Gastrocnemius medialis (tissue), 4 donors: Measurements from ENCODE around the gene PRRT3.

Source experiments
- CTCF ChIP-seq, 5 experiments: fragments of 450-650 bp in 3 of 5; fragments of 200-600 bp in 2 of 5; sonication (generic) in 2 of 5; IDR thresholded peaks in 4 of 5; conservative IDR thresholded peaks in 1 of 5; 1 replicate in 4 of 5; 2 replicates in 1 of 5; pipeline ENCODE4 v1.5.1; 2016 to 2019; ENCODE audit warnings: antibody characterized with exemption in 5 of 5, mild to moderate bottlenecking in 3 of 5, moderate library complexity in 3 of 5
- POLR2A ChIP-seq, 2 donors: fragments of 450-650 bp; IDR thresholded peaks; one replicate each; pipeline ENCODE4 v1.6.1; 2017; ENCODE audit warnings: antibody characterized with exemption in 2 of 2, mild to moderate bottlenecking in 2 of 2, moderate library complexity in 2 of 2

DNA sequence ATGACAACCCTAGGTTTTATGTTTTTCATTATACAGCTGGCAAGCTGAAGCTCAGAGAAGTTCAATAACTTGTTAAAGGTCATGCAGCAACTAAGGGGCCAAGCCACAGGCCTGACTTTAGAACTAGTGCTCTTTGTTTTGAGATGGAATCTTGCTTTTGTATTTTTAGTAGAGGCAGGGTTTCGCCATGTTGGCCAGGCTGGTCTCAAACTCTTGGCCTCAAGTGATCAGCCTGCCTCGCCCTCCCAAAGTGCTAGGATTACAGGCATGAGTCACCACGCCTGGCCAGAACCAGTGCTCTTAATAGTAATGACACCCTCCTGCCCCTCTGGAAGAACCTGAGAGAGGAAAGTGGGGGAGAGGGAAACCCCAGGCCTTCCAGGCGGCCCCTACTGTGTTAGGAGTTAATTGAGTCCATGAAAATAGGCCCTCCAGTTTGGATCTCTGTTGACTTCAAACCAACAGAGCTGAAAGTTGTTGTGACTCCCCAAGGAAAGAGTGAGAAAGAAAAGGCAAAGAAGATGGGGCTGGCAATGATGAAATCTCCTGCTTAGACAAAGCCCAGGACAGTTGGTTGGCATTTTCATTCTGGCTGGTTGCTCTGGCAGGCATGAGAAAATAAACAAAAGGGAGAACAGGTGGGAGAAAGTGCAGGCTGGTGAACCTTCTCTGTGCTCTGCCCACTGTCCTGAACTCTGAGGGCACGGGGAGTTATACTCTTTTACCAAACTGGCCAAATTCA, 3.6 kb upstream of the PRRT3 start:
- TF ChIP-seq CTCF (IDR thresholded peaks at IDR 0.05 in 4 of 5, conservative IDR thresholded peaks at IDR 0.05 in 1 of 5) (no peak), POLR2A (IDR thresholded peaks at IDR 0.05) (no peak)
